ENCODE measurements around the gene SOCS1. TPM values are rescaled to one million over a fixed set of nuclear protein-coding genes. Genes with fewer than 3 reads are reported as not detected.

The SOCS1 gene
- total RNA-seq, 1 experiment from 2014 or later = 12.5 TPM

DNA sequence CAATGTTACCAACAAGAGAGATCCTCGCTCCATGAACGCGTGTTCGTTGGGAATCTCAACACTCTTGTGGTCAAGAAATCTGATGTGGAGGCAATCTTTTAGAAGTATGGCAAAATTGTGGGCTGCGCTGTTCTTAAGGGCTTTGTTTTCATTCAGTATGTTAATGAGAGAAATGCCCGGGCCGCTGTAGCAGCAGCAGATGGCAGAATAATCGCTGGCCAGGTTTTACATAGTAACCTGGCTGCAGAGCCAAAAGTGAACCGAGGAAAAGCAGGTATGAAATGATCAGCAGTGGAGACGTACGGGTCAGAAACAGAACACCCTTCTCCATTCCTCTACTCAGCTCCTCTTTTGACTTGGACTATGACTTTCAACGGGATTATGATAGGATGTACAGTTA, 13.3 kb downstream of the SOCS1 start:
- Histone ChIP-seq H3K9me3 (ENCODE audit: low read length) (no peaks in the 10 kb centered on the region), H3K36me3 (ENCODE audit: low read depth, low read length) (no peaks in the 10 kb centered on the region), H3K27ac (ENCODE audit: low read length) (no peak overlapping the region), H2AFZ (ENCODE audit: low read length) (no peak overlapping the region), H3F3A (ENCODE audit: low read length, unreplicated experiment) (no peaks in the 10 kb centered on the region), H4K20me1 (ENCODE audit: low read length) (no peaks in the 10 kb centered on the region), H3K79me2 (ENCODE audit: low read length) (no peaks in the 10 kb centered on the region), H3K4me2 (ENCODE audit: low read length) (no peak overlapping the region), H3K9ac (ENCODE audit: low read length) (no peak overlapping the region), H3K4me3 (ENCODE audit: low read length) (no peak overlapping the region), H3K27me3 (ENCODE audit: low read length) (no peaks in the 10 kb centered on the region), H3K9me2 (replicated peaks; ENCODE audit: low read length) (no peaks in the 10 kb centered on the region), H3K4me1 (ENCODE audit: insufficient read depth, low read length) (no peaks in the 10 kb centered on the region)
- ChIA-PET POLR2A (ENCODE audit: unreplicated experiment) (no interaction called here), CTCF (no interaction called here)
- DNase-seq = no peak
- ATAC-seq = no peak
- intact Hi-C loops (cut with micrococcal nuclease) = no loop called here
- no TSS peak for BruUV-seq (replicated peaks)
- TF ChIP-seq EZH2 (IDR thresholded peaks at IDR 0.05; ENCODE audit: low read length, unreplicated experiment) = no peak
- TF ChIP-seq EZH2phosphoT487 (IDR thresholded peaks at IDR 0.05; ENCODE audit: borderline replicate concordance, low read length) = no peak
- TF ChIP-seq, protein P1, sequence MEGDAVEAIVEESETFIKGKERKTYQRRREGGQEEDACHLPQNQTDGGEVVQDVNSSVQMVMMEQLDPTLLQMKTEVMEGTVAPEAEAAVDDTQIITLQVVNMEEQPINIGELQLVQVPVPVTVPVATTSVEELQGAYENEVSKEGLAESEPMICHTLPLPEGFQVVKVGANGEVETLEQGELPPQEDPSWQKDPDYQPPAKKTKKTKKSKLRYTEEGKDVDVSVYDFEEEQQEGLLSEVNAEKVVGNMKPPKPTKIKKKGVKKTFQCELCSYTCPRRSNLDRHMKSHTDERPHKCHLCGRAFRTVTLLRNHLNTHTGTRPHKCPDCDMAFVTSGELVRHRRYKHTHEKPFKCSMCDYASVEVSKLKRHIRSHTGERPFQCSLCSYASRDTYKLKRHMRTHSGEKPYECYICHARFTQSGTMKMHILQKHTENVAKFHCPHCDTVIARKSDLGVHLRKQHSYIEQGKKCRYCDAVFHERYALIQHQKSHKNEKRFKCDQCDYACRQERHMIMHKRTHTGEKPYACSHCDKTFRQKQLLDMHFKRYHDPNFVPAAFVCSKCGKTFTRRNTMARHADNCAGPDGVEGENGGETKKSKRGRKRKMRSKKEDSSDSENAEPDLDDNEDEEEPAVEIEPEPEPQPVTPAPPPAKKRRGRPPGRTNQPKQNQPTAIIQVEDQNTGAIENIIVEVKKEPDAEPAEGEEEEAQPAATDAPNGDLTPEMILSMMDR (conservative IDR thresholded peaks at IDR 0.05; ENCODE audit: low read depth, low read length) = no peak

DNA sequence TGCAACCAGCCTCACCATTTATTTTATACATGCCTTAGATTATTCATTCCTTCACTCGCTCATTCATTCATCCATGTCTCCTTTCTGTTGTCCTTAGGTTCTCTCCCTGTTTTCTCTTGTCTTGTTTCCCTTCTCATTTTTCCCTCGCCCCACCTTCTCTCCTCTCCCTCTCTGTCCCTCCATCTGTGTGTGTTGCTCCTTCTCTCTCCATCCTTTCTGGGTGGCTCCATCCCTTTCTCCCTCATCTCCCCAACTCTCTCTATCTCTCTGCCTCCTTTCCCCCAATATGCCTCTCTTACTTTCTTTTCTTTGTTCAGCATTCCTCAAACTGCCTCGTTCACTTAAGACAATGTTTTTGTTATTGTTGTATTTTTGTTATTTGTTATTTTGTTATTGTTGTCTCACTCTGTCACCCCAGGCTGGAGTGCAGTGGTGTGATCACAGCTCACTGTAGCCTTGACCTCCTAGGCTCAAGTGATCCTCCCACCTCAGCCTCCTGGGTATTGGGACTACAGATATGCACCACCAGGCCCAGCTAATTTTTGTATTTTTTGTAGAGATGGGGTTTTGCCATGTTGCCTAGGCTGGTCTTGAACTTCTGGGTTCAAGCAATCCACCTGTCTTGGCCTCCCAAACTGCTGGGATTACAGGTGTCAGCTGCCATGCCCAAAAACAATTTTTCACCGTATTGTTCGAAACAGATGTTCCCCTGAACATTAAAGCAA, 14.4 kb downstream of the SOCS1 start:
- no peak overlapping the region for H3K4me3 ChIP-seq (ENCODE audit: low read length)
- no peak overlapping the region for H2AFZ ChIP-seq (ENCODE audit: low read length)
- DNase-seq = no peak
- no peaks in the 10 kb centered on the region for H3F3A ChIP-seq (ENCODE audit: low read length, unreplicated experiment)
- ATAC-seq = no peak
- H3K9ac ChIP-seq (ENCODE audit: low read length) = no peak overlapping the region
- H3K27ac ChIP-seq (ENCODE audit: low read length) = no peak overlapping the region
- no peaks in the 10 kb centered on the region for H3K79me2 ChIP-seq (ENCODE audit: low read length)
- no peaks in the 10 kb centered on the region for H3K9me2 ChIP-seq (replicated peaks; ENCODE audit: low read length)
- intact Hi-C loops (cut with micrococcal nuclease) = no loop called here
- no peaks in the 10 kb centered on the region for H3K36me3 ChIP-seq (ENCODE audit: low read depth, low read length)
- H3K9me3 ChIP-seq (ENCODE audit: low read length) = no peaks in the 10 kb centered on the region
- BruUV-seq (replicated peaks) = no TSS peak
- no peaks in the 10 kb centered on the region for H3K4me1 ChIP-seq (ENCODE audit: insufficient read depth, low read length)
- TF ChIP-seq, protein P1 (conservative IDR thresholded peaks at IDR 0.05; ENCODE audit: low read depth, low read length) = no peak
- H3K27me3 ChIP-seq (ENCODE audit: low read length) = no peaks in the 10 kb centered on the region
- ChIA-PET CTCF (no interaction called here), POLR2A (ENCODE audit: unreplicated experiment) (no interaction called here)
- no peaks in the 10 kb centered on the region for H4K20me1 ChIP-seq (ENCODE audit: low read length)
- no peak overlapping the region for H3K4me2 ChIP-seq (ENCODE audit: low read length)

DNA sequence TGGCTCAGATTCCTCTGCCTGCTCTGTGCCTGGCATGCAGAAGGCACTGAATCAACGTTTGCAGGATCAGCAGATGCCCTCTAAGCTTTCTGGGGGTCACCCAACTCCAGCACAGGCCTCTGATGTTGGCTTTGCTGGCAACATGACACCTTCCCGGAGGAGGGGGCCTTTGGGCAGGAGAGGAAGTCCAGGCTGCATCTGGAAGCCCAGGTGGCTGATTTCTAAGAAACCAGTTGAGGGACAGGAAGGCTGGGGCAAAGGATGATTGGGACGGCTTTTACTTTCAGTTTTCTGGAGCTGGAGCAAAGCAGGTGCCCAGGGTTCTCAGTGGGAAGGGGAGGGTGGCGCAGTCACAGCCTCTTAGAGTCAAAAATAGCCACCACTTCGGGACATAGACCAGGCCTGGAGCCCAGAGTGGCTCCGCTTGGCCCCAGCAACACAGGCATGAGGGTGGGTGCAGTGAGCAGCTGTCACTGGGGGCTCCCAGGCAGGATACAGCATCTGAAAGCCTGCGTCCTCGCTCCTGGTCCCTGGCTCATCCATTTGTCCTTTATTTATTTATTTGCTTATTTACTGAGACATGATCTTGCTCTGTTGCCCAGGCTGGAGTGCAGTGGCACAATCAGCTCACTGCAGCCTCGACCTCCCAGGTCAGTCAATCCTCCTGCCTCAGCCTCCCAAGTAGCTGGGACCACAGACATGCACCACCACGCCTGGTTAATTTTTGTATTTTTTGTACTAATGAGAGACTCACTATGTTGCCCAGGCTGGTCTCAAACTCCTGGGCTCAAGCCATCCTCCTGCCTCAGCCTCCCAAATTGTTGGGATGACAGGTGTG, 15.1 kb downstream of the SOCS1 start:
- H3K4me2 ChIP-seq (ENCODE audit: low read length) = no peak overlapping the region
- no TSS peak for BruUV-seq (replicated peaks)
- TF ChIP-seq, protein P1 (conservative IDR thresholded peaks at IDR 0.05; ENCODE audit: low read depth, low read length) = no peak
- TF ChIP-seq EZH2phosphoT487 (IDR thresholded peaks at IDR 0.05; ENCODE audit: borderline replicate concordance, low read length) = no peak
- no peak for TF ChIP-seq EZH2 (IDR thresholded peaks at IDR 0.05; ENCODE audit: low read length, unreplicated experiment)
- H3K27me3 ChIP-seq (ENCODE audit: low read length) = no peaks in the 10 kb centered on the region
- ChIA-PET CTCF (no interaction called here), POLR2A (ENCODE audit: unreplicated experiment) (interaction anchor here (0.6 kb wide), 1 partner anchor 16 kb away, joined by 3 read pairs; no protein-coding TSS in a partner anchor)
- H3F3A ChIP-seq (ENCODE audit: low read length, unreplicated experiment) = no peaks in the 10 kb centered on the region
- no peak overlapping the region for H3K4me3 ChIP-seq (ENCODE audit: low read length)
- no peak for ATAC-seq
- DNase-seq = no peak
- H3K79me2 ChIP-seq (ENCODE audit: low read length) = no peaks in the 10 kb centered on the region
- intact Hi-C loops (cut with micrococcal nuclease) = no loop called here
- no peaks in the 10 kb centered on the region for H3K4me1 ChIP-seq (ENCODE audit: insufficient read depth, low read length)
- no peaks in the 10 kb centered on the region for H3K9me2 ChIP-seq (replicated peaks; ENCODE audit: low read length)
- H3K9me3 ChIP-seq (ENCODE audit: low read length) = no peaks in the 10 kb centered on the region
- no peak overlapping the region for H3K27ac ChIP-seq (ENCODE audit: low read length)
- H3K36me3 ChIP-seq (ENCODE audit: low read depth, low read length) = no peaks in the 10 kb centered on the region
- no peak overlapping the region for H3K9ac ChIP-seq (ENCODE audit: low read length)
- no peaks in the 10 kb centered on the region for H4K20me1 ChIP-seq (ENCODE audit: low read length)
- no peak overlapping the region for H2AFZ ChIP-seq (ENCODE audit: low read length)

All from PC-3 (cell line).